Measurements from ENCODE around the gene OSBPL10.
A peak's percentile ranks its signal among the peaks of the same experiment; 100 is the strongest.
"Not testable (repeated sequence)": the region's sequence is repeated elsewhere in the genome, so short reads cannot be mapped to it uniquely, and the experiment has no call there.

OSBPL10 gene

GRCh38 chr3:31885235-31885634 is 95.8 kb downstream of the OSBPL10 start:
- no peak for DNase-seq

DNA sequence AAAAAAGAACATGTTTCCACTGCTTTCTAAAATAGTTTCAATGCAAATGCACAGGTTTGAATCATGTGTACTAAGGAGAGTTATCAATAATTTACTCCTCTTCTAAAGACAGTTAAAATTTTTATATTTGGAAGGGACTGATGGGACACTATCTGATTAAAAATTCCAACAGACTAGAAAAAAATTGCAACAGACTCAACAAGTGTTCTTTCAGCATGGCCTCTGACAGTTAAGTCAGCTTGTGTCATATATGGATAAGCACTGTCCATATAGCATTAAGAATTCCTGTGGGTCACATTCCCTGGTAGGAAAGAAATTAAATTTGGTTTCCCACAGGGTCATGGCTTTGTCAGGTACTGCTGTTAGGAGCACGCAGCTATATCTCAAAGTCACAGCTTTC is 96.8 kb downstream of the OSBPL10 start:
- no peak for DNase-seq

- DNase-seq = no peak
These were observed 98.2 kb downstream of the OSBPL10 start for GRCh38 chr3:31882895-31883294.

- DNase-seq = no peak
These were observed 98.6 kb downstream of the OSBPL10 start for GRCh38 chr3:31882431-31882830.

DNA sequence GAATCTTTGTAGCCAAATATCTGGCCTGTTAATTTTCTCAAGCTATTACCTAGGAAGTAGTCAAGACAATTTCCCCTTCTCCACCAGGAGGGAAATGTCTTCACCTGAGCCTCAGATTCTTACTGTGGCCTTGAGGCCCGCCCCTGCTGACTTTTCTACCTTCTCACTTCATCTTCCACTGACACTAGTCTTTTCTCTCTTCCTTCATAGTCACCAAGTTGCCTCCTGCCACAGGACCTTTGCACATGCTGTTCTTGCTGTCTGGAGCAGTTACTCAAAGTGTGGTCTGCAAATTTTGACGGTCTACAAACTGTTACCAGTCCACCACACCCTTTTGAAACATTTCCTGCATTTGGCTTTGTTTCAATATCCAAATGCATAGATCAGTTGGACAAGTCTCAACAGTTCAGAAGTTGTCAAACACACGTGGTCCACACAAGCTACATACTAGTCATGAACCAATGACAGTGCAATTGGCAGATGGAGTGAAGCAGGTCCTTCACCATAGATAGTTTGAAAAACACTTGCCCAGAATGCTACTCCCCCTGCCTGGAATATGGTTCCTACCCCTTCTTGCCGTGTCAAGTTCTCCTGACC is 100.5 kb downstream of the OSBPL10 start:
- no peak for DNase-seq

- peak; percentile 10 for DNase-seq
These were observed 101.0 kb downstream of the OSBPL10 start for GRCh38 chr3:31880020-31880419.

GRCh38 chr3:31879365-31879764 is 101.7 kb downstream of the OSBPL10 start:
- no peak for DNase-seq

DNA sequence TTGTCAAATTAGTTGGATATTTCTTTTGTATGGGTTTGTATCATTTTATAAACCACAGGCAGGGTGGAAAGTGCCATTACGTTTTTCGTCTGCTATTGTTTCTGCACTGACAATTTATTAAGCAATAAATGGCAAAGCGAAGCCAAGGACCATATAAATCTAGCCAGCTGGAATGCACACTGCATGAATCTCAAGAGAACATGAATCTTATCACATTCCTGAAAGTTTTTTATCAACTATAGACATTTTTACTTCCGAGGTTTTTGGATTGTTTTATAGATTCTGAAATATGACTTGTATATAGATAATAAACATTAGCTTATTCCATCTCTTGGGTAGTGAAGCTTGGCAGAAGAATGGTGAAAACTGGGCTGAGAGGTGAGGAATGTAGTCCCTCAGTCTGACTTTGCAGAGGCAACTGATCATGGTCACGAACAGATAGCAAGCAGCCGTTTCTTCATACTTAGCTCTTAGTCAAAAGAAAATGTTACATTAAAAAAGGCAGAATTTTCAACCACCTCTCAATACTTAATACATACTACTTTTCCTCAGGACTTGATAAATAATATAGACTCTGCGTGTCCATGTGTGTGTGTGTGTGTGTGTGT is 102.7 kb downstream of the OSBPL10 start:
- no peak for DNase-seq

GRCh38 chr3:31876331-31876730 is 104.7 kb downstream of the OSBPL10 start:
- DNase-seq = no peak

GRCh38 chr3:31875437-31875836 is 105.6 kb downstream of the OSBPL10 start:
- DNase-seq = no peak

DNA sequence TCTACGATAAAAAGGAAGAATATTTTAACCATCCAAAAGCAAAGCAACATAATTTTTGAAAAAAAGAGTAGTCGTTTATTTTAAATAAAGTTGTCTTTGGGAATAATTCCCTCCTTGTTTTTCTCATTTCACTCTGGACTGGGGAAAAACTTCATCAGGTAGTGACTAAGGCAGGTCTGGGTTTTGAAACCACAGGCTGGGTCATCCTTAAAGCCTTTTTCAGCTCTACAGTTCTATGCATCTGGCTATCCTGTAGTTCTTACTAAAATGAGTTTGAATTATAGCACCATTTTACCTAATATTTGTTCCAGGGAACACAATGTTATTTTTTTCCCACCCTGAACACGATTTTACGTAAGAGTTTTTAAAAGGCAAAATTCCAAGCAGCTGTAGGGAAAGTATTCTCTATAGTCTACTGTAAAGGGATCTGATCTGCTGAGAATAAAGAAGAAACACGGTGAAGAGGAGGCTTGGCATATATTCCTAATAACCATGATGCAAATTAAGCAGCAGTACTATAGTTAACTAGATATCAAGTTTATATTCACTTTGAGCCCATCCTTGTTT is 107.7 kb downstream of the OSBPL10 start:
- no peak for DNase-seq

GRCh38 chr3:31871939-31872507 is 109.0 kb downstream of the OSBPL10 start:
- DNase-seq = no peak

DNA sequence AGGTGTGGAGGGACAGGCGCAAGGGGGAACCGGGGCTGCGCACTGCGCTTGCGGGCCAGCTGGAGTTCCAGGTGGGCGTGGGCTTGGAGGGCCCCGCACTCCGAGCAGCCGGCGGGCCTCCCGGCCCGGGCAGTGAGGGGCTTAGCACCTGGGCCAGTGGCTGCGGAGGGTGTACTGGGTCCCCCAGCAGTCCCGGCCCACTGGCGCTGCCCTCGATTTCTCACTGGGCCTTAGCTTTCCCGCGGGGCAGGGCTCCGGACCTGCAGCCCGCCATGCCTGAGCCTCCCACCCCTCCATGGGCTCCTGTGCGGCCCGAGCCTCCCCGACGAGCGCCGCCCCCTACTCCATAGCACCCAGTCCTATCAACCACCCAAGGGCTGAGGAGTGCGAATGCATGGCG is 111.0 kb downstream of the OSBPL10 start:
- not testable (repeated sequence) for DNase-seq

- DNase-seq = no peak
These were observed 112.8 kb downstream of the OSBPL10 start for GRCh38 chr3:31868236-31868635.

GRCh38 chr3:31862666-31863279 is 118.3 kb downstream of the OSBPL10 start:
- no peak for DNase-seq

DNA sequence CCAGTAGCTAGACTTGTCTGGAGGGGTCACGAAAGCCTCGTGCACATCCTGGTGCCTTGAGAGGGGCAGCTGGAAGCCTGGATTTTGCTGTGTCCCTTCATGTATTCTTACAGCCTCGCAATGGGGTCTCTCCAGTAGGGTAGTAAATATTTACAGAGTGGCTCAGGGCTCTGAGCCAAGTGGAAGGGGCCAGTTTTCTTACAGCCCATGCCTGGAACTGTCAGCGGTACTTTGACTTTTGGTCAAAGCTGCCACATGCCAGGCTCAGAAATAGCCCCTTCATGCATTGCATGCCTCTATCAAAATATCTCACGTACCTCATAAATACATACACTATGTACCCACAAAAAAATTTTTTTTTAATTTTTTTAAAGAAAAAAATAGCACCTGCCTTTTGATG is 119.2 kb downstream of the OSBPL10 start:
- DNase-seq = no peak

GRCh38 chr3:31860642-31861041 is 120.4 kb downstream of the OSBPL10 start:
- not testable (repeated sequence) for DNase-seq

GRCh38 chr3:31859245-31859644 is 121.8 kb downstream of the OSBPL10 start:
- no peak for DNase-seq

GRCh38 chr3:31858439-31858838 is 122.6 kb downstream of the OSBPL10 start:
- DNase-seq = no peak

GRCh38 chr3:31853580-31853979 is 127.5 kb downstream of the OSBPL10 start:
- DNase-seq = no peak

DNA sequence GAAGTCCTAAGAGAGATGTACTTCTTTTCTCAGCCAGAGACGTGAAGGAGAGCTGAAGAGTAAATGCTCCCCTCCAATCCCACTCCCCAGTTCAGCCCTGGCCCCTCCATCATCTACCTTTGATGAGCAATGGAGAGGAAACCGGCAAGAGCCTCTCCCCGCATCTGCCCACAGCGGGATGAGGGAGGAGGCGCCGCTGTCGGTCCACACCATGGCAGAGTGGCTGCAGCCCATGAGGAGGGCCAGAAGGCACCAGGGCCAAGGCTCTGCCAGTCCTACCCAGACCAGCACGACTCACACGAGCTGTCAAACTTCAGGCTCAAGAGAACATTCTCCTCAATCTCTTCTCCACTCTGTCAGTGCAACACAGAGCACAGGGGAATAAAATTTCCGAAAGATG is 129.8 kb downstream of the OSBPL10 start:
- DNase-seq = no peak

GRCh38 chr3:31848911-31849310 is 132.2 kb downstream of the OSBPL10 start:
- DNase-seq = no peak

DNA sequence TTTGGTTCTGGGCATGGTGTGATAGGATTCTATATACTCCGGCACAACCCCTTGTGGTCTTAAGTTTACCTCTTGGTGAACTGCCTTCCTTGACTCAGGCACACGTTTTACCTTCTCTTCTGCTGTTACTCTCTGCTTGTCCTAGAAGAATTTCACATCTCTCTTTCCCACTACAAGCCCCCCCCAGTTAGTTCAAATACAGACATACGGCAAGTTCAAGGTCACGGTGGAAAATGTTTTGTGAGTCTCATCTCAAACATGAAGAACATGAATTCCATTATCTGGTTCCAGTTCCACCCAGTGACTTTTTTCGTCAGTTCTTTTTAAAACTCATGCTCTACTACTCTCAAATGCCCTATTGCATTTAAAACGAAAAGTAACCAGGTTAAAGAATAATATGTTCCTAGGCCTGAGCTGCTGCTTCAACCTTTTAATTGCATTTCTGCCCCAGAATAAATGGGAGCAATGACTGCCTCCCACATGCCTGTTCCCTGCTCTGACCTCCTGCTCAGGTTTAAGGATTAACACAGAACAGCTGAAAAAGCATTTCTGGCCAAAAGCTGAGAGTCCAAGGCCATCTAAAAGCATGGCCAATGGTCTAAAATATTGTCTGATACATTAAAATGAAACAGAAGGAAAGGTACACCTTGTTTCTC is 132.8 kb downstream of the OSBPL10 start:
- DNase-seq = no peak
